ENCODE measurements around the gene CTNNB1.

DNA sequence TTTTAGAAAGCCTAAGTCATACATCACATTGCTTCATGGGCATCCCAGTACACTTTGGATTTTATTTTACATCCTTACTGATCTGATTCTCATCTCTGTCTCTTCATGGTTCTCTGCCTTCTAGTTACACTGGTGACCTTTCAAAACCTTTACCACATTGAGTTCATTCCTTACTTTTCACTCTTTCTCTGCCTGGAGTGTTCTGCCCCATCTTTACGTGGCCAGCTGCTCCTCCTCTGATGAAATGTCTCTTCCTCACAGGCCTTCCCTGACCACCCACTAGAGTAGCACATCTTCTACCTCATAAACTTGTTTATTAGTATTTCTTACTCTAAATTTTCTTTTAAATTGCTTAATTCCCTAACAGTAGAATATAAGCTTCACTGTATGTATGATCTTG lies 17.7 kb downstream of the CTNNB1 start:
- TF ChIP-seq IRF1 (CRISPR knock-in tag; IDR thresholded peaks at IDR 0.05; ENCODE audit: low read depth) (no peak), SP4 (CRISPR knock-in tag; IDR thresholded peaks at IDR 0.05) (no peak), EZH2 (conservative IDR thresholded peaks at IDR 0.05; ENCODE audit: low read depth, low read length) (no peak), POLR2A (IDR thresholded peaks at IDR 0.05; ENCODE audit: insufficient read depth in 1 of 2, low read depth in 2 of 2, low read length in 2 of 2) (no peak), RFX5 (IDR thresholded peaks at IDR 0.05; ENCODE audit: low read depth, low read length) (no peak), ZNF746 (CRISPR knock-in tag; IDR thresholded peaks at IDR 0.05) (no peak)

Measured in HepG2 (cell line).